ENCODE measurements around the gene GAS7.

- no peak for TF ChIP-seq CTCF (IDR thresholded peaks at IDR 0.05)
- TF ChIP-seq EP300 (IDR thresholded peaks at IDR 0.05) = no peak
Observed at GRCh38 chr17:9937241-9937761, 261.1 kb downstream of the GAS7 start.
